ENCODE data around the gene CYBA. TPM values are rescaled to one million over a fixed set of nuclear protein-coding genes. Genes with fewer than 3 reads are reported as not detected.
A peak's percentile ranks its signal among the peaks of the same experiment; 100 is the strongest.

CYBA gene
- total and polyA plus RNA-seq, 2 of the 13 experiments (the other 11 are each of a cell fraction or from before 2014, with no cell fraction given): 196 to 250 TPM

DNA sequence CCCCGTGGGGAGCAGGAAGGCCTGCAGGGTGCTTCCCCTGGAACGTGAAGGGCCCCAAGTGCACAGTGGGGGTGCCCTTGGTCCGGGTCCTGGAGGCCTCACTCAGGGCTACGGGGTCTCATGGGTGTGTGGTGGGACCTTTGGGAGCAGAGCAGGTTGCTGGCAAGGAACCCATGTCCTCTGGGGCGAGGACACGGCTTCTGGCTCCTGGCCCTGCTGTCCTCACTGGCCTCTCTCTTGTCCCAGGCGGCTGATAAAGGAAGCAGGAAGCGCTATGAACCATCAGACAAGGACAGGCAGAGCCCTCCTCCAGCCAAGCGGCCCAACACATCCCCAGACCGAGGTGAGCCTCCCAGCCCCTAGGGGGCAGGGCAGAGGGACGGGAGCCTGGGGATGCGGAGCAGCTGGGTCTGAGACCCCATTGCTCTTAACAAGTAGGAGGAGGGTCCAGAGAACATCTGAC is 22.3 kb downstream of the CYBA start (continued):
- TF ChIP-seq ZNF296 (CRISPR knock-in tag; conservative IDR thresholded peaks at IDR 0.05) (no peak), ZNF687 (CRISPR knock-in tag; IDR thresholded peaks at IDR 0.05) (peak; percentile 67), ZNF788 (CRISPR knock-in tag; IDR thresholded peaks at IDR 0.05; ENCODE audit: borderline replicate concordance) (no peak; the same call in 1 of the 2 replicates), ZMYM4 (CRISPR knock-in tag; IDR thresholded peaks at IDR 0.05) (peak; percentile 39; the same call in 1 of the 2 replicates), ZNF143 (CRISPR knock-in tag; IDR thresholded peaks at IDR 0.05) (no peak), AGO2 (optimal IDR thresholded peaks at IDR 0.05; ENCODE audit: low read depth, low read length) (peak; percentile 67), ETV5 (CRISPR knock-in tag; IDR thresholded peaks at IDR 0.05; ENCODE audit: borderline replicate concordance) (peak; percentile 11; the same call in 1 of the 2 replicates), TERF1 (CRISPR knock-in tag; IDR thresholded peaks at IDR 0.05) (no peak), GMEB2 (CRISPR knock-in tag; IDR thresholded peaks at IDR 0.05; ENCODE audit: low read depth) (no peak), MXD4 (CRISPR knock-in tag; IDR thresholded peaks at IDR 0.05) (no peak), FOXK1 (CRISPR knock-in tag; IDR thresholded peaks at IDR 0.05; ENCODE audit: borderline replicate concordance, low read depth) (no peak), ZBTB38 (CRISPR knock-in tag; IDR thresholded peaks at IDR 0.05) (peak; percentile 99), TCF12 (IDR thresholded peaks at IDR 0.05) (no peak), TCF12 (CRISPR knock-in tag; IDR thresholded peaks at IDR 0.05) (no peak), ZFP36L2 (CRISPR knock-in tag; IDR thresholded peaks at IDR 0.05) (no peak), SMC3 (IDR thresholded peaks at IDR 0.05; ENCODE audit: low read length) (peak; percentile 11; the same call in 1 of the 2 replicates)
- TF ChIP-seq, protein P1, sequence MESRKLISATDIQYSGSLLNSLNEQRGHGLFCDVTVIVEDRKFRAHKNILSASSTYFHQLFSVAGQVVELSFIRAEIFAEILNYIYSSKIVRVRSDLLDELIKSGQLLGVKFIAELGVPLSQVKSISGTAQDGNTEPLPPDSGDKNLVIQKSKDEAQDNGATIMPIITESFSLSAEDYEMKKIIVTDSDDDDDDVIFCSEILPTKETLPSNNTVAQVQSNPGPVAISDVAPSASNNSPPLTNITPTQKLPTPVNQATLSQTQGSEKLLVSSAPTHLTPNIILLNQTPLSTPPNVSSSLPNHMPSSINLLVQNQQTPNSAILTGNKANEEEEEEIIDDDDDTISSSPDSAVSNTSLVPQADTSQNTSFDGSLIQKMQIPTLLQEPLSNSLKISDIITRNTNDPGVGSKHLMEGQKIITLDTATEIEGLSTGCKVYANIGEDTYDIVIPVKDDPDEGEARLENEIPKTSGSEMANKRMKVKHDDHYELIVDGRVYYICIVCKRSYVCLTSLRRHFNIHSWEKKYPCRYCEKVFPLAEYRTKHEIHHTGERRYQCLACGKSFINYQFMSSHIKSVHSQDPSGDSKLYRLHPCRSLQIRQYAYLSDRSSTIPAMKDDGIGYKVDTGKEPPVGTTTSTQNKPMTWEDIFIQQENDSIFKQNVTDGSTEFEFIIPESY (CRISPR knock-in tag; IDR thresholded peaks at IDR 0.05): peak; percentile 99
- TF ChIP-seq, protein P2, sequence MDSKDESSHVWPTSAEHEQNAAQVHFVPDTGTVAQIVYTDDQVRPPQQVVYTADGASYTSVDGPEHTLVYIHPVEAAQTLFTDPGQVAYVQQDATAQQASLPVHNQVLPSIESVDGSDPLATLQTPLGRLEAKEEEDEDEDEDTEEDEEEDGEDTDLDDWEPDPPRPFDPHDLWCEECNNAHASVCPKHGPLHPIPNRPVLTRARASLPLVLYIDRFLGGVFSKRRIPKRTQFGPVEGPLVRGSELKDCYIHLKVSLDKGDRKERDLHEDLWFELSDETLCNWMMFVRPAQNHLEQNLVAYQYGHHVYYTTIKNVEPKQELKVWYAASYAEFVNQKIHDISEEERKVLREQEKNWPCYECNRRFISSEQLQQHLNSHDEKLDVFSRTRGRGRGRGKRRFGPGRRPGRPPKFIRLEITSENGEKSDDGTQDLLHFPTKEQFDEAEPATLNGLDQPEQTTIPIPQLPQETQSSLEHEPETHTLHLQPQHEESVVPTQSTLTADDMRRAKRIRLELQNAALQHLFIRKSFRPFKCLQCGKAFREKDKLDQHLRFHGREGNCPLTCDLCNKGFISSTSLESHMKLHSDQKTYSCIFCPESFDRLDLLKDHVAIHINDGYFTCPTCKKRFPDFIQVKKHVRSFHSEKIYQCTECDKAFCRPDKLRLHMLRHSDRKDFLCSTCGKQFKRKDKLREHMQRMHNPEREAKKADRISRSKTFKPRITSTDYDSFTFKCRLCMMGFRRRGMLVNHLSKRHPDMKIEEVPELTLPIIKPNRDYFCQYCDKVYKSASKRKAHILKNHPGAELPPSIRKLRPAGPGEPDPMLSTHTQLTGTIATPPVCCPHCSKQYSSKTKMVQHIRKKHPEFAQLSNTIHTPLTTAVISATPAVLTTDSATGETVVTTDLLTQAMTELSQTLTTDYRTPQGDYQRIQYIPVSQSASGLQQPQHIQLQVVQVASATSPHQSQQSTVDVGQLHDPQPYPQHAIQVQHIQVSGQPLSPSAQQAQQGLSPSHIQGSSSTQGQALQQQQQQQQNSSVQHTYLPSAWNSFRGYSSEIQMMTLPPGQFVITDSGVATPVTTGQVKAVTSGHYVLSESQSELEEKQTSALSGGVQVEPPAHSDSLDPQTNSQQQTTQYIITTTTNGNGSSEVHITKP (CRISPR knock-in tag; IDR thresholded peaks at IDR 0.05; ENCODE audit: low read depth): no peak
